K562 (cell line): ENCODE results near the gene TWSG1. TPM values are rescaled to one million over a fixed set of nuclear protein-coding genes. Genes with fewer than 3 reads are reported as not detected.
"Not testable (repeated sequence)": the region's sequence is repeated elsewhere in the genome, so short reads cannot be mapped to it uniquely, and the experiment has no call there.

Source experiments
- ATAC-seq: fragments of 200-7000 bp; cut with Tn5 transposase; 3 replicates; pipeline ENCODE4 v1.9.1; 2020; ENCODE audit warnings: moderate library complexity
- BruUV-seq: library from RNA; stranded (reverse); fragments of 400-500 nt; replicated peaks from 2 replicates; lab custom pipeline; 2021; lab: Mats Ljungman, UMichigan
- CTCF ChIA-PET: fragments of 300-600 bp; formaldehyde crosslinking; extraction: SDS; loops from one replicate; lab custom pipeline; 2021; ENCODE audit warnings: low intra/inter-chr PET ratio; lab: Yijun Ruan, JAX
- POLR2A ChIA-PET: fragments of 300-600, 350-650 bp; sonication (Branson Sonifier 250); formaldehyde crosslinking; extraction: SDS; loops from one replicate; lab custom pipeline; 2021; ENCODE audit warnings: antibody characterized with exemption, inconsistent platforms; lab: Yijun Ruan, JAX
- DNase-seq, 4 experiments: peaks; one replicate each; pipeline versions ENCODE4 v3.0.0 to v3.0.0-alpha.2; 2011 to 2018; ENCODE audit warnings: low spot score in 3 of 4, mixed read lengths in 3 of 4; ENCODE audit errors: extremely low read depth in 1 of 4
- FAIRE-seq: peaks from 2 replicates; lab custom pipeline; 2011; peaks lifted over from hg19 to GRCh38; lab: Jason Lieb, UNC
- H2AFZ ChIP-seq: 2 replicates; pipeline ENCODE4 v1.6.0; 2011; ENCODE audit warnings: low read depth, low read length, control low read depth, inconsistent platforms
- H3K27ac ChIP-seq: fragments of 200-600 bp; 3 replicates; pipeline ENCODE4 v1.8.0; 2011; ENCODE audit warnings: low read depth, mild to moderate bottlenecking, control low read depth, inconsistent platforms, low read length, moderate library complexity, mixed read lengths; ENCODE audit errors: extremely low read depth
- H3K27me3 ChIP-seq, 2 experiments: fragments of 300-600 bp in 1 of 2; 2 replicates in 1 of 2; 3 replicates in 1 of 2; pipeline versions ENCODE4 v1.6.0 to v1.8.0; 2011; ENCODE audit warnings: inconsistent platforms in 2 of 2, low read length in 2 of 2, mild to moderate bottlenecking in 1 of 2, mixed read lengths in 1 of 2, moderate library complexity in 1 of 2; ENCODE audit not compliant: control insufficient read depth in 2 of 2, insufficient read depth in 2 of 2
- H3K36me3 ChIP-seq: fragments of 300-600 bp; 3 replicates; pipeline ENCODE4 v1.8.0; 2011; ENCODE audit warnings: mild to moderate bottlenecking, low read length, inconsistent platforms; ENCODE audit not compliant: control insufficient read depth, insufficient read depth
- H3K4me1 ChIP-seq, 2 experiments: fragments of 200-600 bp in 1 of 2; replicated peaks in 1 of 2; 2 replicates in 1 of 2; 3 replicates in 1 of 2; pipeline versions ENCODE4 v1.5.1 to v1.8.0; 2011; ENCODE audit warnings: inconsistent platforms in 2 of 2, low read length in 2 of 2, mild to moderate bottlenecking in 1 of 2, mixed read lengths in 1 of 2, moderate library complexity in 1 of 2; ENCODE audit not compliant: control insufficient read depth in 2 of 2, insufficient read depth in 2 of 2
- H3K4me2 ChIP-seq: 2 replicates; pipeline ENCODE4 v1.6.1; 2011; ENCODE audit warnings: low read length, control low read depth, inconsistent platforms, mixed read lengths; ENCODE audit not compliant: insufficient read depth
- H3K4me3 ChIP-seq: fragments of 200-600 bp; sonication (generic), shearing (Covaris generic); 2 replicates; pipeline ENCODE4 v1.5.1; 2016; ENCODE audit warnings: control low read depth, inconsistent platforms
- H3K79me2 ChIP-seq: fragments of 200-600 bp; 3 replicates; pipeline ENCODE4 v1.8.0; 2011; ENCODE audit warnings: low read length, inconsistent platforms; ENCODE audit not compliant: control insufficient read depth, insufficient read depth
- H3K9ac ChIP-seq, 2 experiments: 2 replicates each; pipeline versions ENCODE4 v1.6.0 to v1.6.1; 2011; ENCODE audit warnings: low read depth in 2 of 2, low read length in 2 of 2, control low read depth in 1 of 2, inconsistent platforms in 1 of 2, mild to moderate bottlenecking in 1 of 2, mixed read lengths in 1 of 2; ENCODE audit not compliant: insufficient read depth in 1 of 2
- H3K9me1 ChIP-seq: one replicate; pipeline ENCODE4 v1.6.0; 2011; ENCODE audit warnings: inconsistent platforms, mild to moderate bottlenecking, low read length, moderate library complexity; ENCODE audit not compliant: control insufficient read depth, insufficient read depth
- H3K9me3 ChIP-seq: replicated peaks from 2 replicates; pipeline ENCODE4 v1.5.1; 2011; ENCODE audit warnings: low read depth, low read length, inconsistent platforms; ENCODE audit not compliant: control insufficient read depth, insufficient read depth
- H4K20me1 ChIP-seq: replicated peaks from 2 replicates; pipeline ENCODE4 v1.6.1; 2011; ENCODE audit warnings: low read length, inconsistent platforms, mixed read lengths; ENCODE audit not compliant: control insufficient read depth, insufficient read depth
- CBX3 ChIP-seq, 2 experiments: IDR thresholded peaks; 1 replicate in 1 of 2; 2 replicates in 1 of 2; pipeline ENCODE4 v1.6.1; 2012; ENCODE audit warnings: inconsistent platforms in 2 of 2, low read length in 2 of 2, borderline replicate concordance in 1 of 2, control low read depth in 1 of 2
- CBX5 ChIP-seq: IDR thresholded peaks from 2 replicates; pipeline ENCODE4 v1.6.1; 2014; ENCODE audit warnings: low read depth, borderline replicate concordance
- CEBPB ChIP-seq: fragments of 450-650 bp; IDR thresholded peaks from 2 replicates; pipeline ENCODE4 v1.6.1; 2016; ENCODE audit warnings: missing genetic modification characterization, missing compliant biosample characterization
- EP300 ChIP-seq: IDR thresholded peaks from 2 replicates; pipeline ENCODE4 v1.6.1; 2012; ENCODE audit warnings: low read length, improper control_type of control experiment
- TRIM24 ChIP-seq, 2 experiments: fragments of 450-650 bp; IDR thresholded peaks; 2 replicates each; pipeline ENCODE4 v1.6.1; 2016
- TRIM28 ChIP-seq: fragments of 450-650 bp; IDR thresholded peaks from 2 replicates; pipeline ENCODE4 v1.6.1; 2017
- XRCC3 ChIP-seq: fragments of 450-650 bp; IDR thresholded peaks from 2 replicates; pipeline ENCODE4 v1.6.1; 2017; ENCODE audit warnings: mild to moderate bottlenecking, moderate library complexity
- ZNF280A ChIP-seq: fragments of 450-650 bp; IDR thresholded peaks from 2 replicates; pipeline ENCODE4 v1.6.1; 2018; ENCODE audit warnings: mild to moderate bottlenecking, low read depth; ENCODE audit not compliant: partially characterized antibody
- WGBS: fragments of 100-300 bp; shearing (Covaris generic); methylation state at CpG from one replicate; pipeline ENCODE4 v1.1.6; 2016; ENCODE audit warnings: low coverage, mixed read lengths; ENCODE audit not compliant: insufficient coverage; ENCODE audit errors: missing lambda C conversion rate; 5-methylcytosine and 5-hydroxymethylcytosine counted together
- in situ Hi-C: fragments of 300-500 bp; cut with MboI; formaldehyde crosslinking; loops from 4 replicates; pipeline ENCODE4 v1.15.0; 2018; ENCODE audit warnings: inconsistent platforms, mixed read lengths
- intact Hi-C: fragments of 100-400 bp; cut with micrococcal nuclease; formaldehyde crosslinking; loops from 2 replicates; pipeline ENCODE4 v1.14.2; 2022
- polyA plus RNA-seq, 8 experiments: library from polyadenylated mRNA; depleted of rRNA in 4 of 8; stranded (reverse) in 5 of 8; unstranded in 3 of 8; fragments of >200 nt; fragmentation: Nextera tagmentation in 2 of 8; fragmentation: Illumina TruSeq in 1 of 8; extraction: Ambion mirVana in 2 of 8; extraction: Trizol in 1 of 8; gene quantifications; 2 replicates each; pipeline versions ENCODE4 v1.2.1 to v1.2.3, GENCODE V29; 2011 to 2014; ENCODE audit warnings: inconsistent platforms in 1 of 8, missing spikeins in 1 of 8
- total RNA-seq, 7 experiments: library from RNA; depleted of rRNA in 6 of 7; stranded (reverse); fragments of >200 nt in 6 of 7; fragmentation: Illumina TruSeq in 2 of 7; extraction: Trizol in 2 of 7; gene quantifications; 2 replicates each; pipeline versions ENCODE4 v1.2.1 to v1.2.3, GENCODE V29; 2011 to 2021; ENCODE audit warnings: low replicate concordance in 1 of 7

Gene TWSG1
- total and polyA plus RNA-seq, 9 of the 15 experiments (the other 6 are each of a cell fraction or from before 2014, with no cell fraction given): 10.4 to 37.2 (median 25.1) TPM

- in situ Hi-C loops, H3K9me1 ChIP-seq, H3K4me3 ChIP-seq, intact Hi-C loops, DNase-seq, H4K20me1 ChIP-seq, H3K9ac ChIP-seq, H3K4me2 ChIP-seq, H2AFZ ChIP-seq, CTCF ChIA-PET, FAIRE-seq, BruUV-seq, ATAC-seq, H3K27me3 ChIP-seq, POLR2A ChIA-PET, H3K27ac ChIP-seq, H3K79me2 ChIP-seq, H3K36me3 ChIP-seq: not testable (repeated sequence)
- TF ChIP-seq CEBPB (tag) (peak; percentile 34; the same call in 1 of the 2 replicates), CBX3 (IDR thresholded peaks at IDR 0.05; ENCODE audit: borderline replicate concordance in 1 of 2, low read length in 2 of 2) (peak in 1 of 2 experiments; percentile 93; a peak in 2 of 3 replicates), CBX5 (peak; percentile 96), ZNF280A (peak; percentile 80), TRIM24 (IDR thresholded peaks at IDR 0.05) (peak; percentile 47 to 73; a peak in 3 of 4 replicates), EP300 (peak; percentile 52; the same call in 1 of the 2 replicates), TRIM28 (peak; percentile 95), XRCC3 (peak; percentile 82; the same call in 1 of the 2 replicates)
- Histone ChIP-seq H3K4me1 (peaks cover 9 to 21% of the 10 kb centered on the region in 2 experiments; a peak in 4 of 5 replicates), H3K9me3 (peaks cover 11% of the 10 kb centered on the region; the same call in 1 of the 2 replicates)
- 34% methylated on average over 5 of the region's 5 CpGs for WGBS
These were observed 89.7 kb downstream of the TWSG1 start for GRCh38 chr18:9424235-9424634.
